ENCODE results near the gene PGBD1. TPM values are rescaled to one million over a fixed set of nuclear protein-coding genes. Genes with fewer than 3 reads are reported as not detected.

The PGBD1 gene
- total and polyA plus RNA-seq, 2 of the 8 experiments (the other 6 are each of a cell fraction or from before 2014, with no cell fraction given): 2.5 to 9.2 TPM

DNA sequence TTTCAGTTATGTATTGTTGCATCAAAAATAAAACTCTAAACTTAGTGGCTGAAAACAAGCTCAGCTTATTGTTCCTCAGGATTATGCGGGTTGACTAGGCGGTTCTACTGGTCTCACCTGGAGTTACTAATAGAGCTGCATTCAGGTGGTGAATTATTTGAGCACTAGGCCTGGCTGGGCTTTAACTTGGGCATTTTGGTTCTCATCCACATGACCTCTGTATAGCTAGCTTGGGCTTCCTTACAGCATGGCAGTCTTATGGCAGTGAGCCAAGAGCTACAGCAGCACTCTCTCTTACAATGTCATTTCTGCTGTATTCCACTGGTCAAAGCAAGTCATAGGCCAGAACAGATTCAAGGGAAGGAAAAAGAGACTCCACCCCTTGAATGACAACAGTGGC, 1.6 kb downstream of the PGBD1 start (continued):
- no peak for TF ChIP-seq RAD21 (IDR thresholded peaks at IDR 0.05 in 1 of 2, conservative IDR thresholded peaks at IDR 0.05 in 1 of 2; ENCODE audit: low read depth in 2 of 2, low read length in 2 of 2)
- no peak for TF ChIP-seq ZNF274 (IDR thresholded peaks at IDR 0.05; ENCODE audit: borderline replicate concordance, extremely low read depth, low read length)

Measured in H1 (cell line).